ENCODE results near the gene SPZ1.
"Not testable (repeated sequence)": the region's sequence is repeated elsewhere in the genome, so short reads cannot be mapped to it uniquely, and the experiment has no call there.

Gene SPZ1

DNA sequence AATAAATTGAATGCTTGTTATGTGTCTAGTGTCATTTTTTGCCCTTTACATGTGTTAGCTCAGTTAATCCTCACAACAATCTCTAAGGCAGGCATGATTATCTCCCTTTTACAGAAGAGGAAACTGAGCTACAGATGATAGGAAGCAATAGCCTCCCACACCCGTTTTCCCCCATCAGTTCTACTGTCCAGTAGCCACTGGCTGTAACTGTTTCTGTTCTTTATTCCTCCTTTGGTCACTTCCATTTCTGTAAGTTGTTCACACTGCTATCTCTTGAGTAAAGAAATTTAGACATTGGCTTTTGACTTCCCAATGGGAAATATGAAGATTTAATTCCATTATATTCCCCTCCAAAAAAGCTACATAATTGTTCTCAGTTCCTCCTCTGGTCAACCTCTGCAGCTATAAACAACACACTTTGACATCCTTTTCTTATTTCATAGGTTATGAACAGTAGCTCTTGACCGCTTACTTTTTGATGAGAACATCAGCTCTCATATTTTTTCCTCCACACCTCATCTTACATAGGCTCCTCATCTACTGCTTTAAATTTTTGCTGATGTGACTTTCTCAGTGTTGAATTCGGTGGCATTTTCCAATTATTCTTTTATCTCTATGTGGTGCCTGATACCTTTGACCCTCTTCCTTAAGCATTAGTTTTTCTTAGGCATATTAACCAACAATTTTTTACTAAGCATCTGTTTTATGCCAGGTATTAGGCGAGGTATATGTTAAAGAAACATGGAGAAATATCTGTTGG lies 21.4 kb downstream of the SPZ1 start:
- DNase-seq = no peak

DNA sequence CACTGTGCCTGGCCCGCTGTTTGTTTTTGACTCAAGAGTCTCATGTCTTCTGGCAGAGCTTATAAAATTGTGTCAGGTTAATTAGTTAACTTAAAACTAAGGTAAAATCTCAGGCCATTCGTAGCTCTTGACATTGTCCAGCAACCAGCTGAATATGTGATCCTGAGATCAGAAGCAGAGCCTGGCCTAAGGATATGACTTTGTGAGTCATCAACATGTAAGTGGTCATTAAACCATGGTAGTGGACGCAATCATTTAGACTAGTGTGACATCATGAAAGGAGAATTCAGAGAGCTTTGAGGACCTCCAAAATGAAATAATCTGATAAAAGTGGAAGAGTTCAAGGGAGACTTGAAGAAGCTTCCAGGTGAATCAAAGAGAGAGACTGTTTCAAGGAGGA lies 23.3 kb downstream of the SPZ1 start:
- DNase-seq = no peak

DNA sequence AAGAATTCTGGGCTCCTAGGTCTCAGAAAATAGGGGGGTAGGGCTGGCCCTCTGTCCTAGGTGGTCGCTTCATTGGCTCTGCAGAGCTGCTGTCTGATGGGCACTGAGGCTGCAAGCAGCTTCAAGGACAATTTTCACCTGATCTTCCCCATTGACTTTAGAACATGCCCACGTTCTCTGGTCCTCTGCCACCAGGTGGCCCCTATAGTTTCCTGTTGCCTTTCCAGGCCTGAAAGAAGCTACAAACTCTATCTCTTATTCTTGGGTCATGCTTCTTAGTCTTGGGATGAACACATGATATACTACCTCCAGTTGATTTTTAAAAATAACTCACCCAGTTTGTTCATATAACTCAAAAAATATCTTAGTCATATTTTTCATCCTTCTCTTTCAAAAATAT lies 26.3 kb downstream of the SPZ1 start:
- peak; percentile 37 for DNase-seq

DNA sequence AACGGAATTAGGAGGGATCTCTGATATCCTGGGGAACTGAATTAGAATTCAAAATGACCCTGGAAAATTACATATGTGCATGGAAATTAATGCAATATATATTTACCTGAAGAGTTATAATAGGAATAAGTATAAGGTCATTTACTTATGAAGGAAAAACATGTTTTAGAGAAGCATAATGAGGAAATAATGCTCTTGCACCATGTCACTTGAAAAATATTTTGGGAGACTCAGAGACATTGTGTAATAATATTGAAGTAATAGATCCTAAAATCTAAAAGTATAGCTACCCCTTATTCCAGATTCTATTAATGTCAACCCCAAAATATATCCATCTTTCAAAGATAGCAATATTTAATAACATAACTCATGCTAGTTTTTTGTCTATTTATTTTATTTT lies 28.4 kb downstream of the SPZ1 start:
- no peak for DNase-seq

DNA sequence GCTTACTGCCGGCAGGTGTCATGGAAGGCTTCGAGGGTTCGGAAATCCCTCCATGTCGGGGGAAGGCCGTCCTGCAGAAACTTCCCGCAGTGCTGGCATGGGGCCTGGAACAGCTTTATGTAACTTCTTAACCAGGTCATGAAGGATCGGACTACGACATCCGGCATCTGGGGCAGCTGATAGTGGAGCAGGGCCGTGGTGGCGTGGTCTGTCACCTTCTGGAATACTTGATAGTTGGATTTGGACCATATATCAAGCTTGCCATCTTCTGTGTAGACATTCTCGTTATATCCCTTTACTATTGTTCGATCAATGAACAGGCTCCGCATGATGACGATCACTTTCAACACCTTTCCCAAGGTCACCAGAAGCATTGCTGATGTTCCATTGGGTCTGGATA lies 31.2 kb downstream of the SPZ1 start:
- DNase-seq = not testable (repeated sequence)

DNA sequence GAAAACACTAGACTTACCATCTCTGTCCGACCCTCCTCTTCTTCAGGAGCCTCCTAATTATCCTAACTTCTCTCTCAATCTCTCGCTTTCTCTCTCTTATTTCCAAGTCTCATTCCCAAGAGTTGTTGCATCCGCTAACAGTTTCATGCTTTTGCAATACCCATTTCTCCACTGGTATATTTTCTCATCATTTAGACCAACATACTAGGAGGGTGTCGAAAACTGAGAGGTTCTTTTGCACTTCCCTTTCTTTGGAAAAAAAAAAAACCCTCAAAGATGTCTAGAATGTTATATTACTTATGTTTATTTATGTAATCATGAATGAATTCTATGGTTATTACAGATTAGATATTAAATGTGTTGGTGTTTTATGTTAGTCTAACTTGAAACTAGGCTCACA lies 35.9 kb downstream of the SPZ1 start:
- no peak for DNase-seq

DNA sequence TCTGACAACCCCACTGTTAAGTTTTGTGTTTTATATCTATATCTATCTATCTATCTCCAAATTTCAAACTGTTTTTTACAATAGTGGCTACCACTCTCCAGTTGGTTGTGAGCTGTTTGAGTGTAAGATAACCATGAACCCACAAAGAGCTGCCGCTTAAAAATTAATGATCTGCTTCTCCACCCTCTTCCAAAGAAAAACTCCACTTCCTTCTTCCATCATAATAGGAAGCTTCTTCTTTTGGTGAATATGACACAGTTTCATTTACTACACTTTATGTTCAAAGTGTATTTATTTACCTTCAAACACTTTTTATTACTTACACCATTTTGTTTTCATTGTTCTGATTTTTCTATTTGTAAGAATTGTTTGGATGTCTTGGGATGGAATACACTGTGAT lies 37.9 kb downstream of the SPZ1 start:
- no peak for DNase-seq

DNA sequence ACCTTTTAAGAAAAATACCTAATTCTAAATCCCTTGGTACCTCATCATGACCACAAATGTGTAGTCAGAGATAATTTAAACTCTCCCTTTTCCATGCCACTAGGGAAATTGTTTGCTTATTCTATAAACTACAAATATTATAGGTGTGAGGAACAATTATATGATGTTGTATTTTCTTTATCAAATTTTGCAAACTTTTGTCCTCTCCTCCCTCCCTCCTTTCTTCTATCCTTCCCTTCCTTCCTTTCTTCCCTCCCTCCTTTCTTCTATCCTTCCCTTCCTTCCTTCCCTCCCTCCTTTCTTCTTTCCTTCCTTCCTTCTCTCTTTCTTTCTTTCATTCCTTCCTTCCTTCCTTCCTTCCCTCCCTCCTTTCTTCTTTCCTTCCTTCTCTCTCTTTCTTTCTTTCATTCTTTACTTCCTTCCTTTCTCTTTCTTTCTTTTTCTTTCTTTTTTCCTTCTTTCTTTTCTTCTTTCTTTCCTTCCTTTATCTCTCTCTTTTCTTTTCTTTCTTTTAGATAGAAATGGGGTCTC lies 41.2 kb downstream of the SPZ1 start:
- DNase-seq = no peak

DNA sequence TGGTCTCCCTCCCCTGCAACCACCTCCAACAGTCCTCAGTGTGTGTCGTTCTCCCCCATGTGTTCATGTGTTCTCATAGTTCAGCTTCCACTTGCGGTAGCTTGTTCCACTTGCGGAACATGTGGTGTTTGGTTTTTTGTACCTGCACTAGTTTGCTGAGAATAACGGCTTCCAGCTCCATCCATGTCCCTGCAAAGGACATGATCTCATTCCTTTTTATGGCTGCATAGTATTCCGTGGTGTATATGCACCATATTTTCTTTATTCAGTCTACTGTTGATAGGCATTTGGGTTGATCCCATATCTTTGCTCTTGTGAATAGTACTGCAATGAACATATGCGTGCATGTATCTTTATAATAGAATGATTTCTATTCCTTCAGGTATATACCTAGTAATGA lies 45.1 kb downstream of the SPZ1 start:
- no peak for DNase-seq

DNA sequence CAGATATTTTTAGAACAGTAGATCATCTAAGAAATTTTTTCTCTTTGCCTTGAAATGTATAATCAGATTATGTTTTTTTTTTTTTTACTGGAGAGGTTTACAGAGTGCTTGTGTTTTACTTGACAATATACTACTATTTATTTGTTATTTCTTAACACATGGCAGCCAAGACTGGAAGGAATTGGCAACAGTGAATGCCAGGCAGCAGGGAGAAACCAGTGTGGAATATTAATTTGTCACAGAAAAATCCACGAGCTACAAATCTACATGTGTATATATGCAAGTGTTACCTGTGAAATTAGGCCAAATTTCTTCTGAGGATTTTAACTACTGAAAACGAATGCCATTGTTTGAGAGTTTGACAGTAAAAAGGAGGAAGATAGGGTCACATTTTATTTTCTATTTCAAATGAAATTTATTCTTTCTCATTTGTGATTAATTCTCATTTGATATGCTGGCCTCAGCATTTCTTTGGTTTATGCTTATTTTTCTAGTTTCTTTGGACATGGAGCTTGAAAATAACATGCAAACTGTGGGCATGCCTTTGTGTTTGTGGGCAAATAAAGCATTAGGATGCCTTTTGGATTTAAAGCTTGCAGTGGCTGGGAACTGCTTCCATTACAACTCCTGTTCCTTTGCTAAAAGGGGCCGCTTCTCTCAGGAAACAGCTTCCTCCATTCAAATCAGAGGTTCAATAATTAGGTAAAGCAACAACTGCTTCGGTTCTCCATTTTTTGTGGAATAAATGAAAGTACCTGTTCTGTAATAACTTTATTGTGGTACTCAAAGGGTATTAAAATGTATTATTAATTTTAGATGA lies 49.1 kb downstream of the SPZ1 start:
- no peak for DNase-seq

DNA sequence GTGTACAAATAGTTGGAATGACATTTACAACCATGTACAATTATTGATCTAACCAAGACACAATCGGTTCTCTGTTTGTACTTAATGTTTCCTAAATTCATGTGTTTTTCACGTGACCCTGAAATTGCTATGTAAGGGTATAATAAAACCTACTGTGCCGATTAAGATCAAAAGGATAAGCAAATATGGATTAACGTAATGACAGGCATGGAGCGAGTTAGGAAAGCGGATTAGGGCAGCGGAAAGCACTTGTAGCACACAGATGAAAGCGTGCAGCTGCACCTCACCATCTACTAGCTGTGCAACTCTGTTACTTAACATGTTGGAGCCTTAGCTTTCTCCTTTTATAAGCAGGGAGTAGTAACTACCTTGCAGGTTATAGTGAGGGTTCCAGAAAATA lies 49.7 kb downstream of the SPZ1 start:
- no peak for DNase-seq

DNA sequence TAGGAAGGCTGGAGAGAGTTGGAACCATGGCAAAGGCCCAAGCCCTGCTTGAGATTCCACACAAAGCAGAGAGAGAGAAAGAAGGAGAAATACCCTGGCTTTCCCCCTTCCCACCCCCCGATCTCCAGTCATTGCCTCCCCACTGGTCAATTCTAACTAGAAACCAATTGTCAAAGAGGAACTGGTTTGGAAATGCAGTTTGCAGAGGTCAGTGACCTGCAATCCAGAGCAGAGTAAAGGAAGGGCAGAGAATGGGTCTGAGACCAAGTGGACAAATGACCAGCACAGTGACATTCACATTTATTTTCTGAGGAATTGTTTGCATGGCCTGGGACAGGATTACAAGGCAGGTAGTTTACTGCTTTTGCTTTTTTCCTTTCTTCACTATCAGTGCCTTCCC lies 50.6 kb downstream of the SPZ1 start:
- no peak for DNase-seq

Data from activated CD4-positive, alpha-beta T cell treated with anti-CD3 and anti-CD28 coated beads, Interleukin-2, Interleukin-6, amounts not matched to agents 100 ng/mL and 50 ng/mL, durations not matched to agents 16 hours and 8 hours (primary cell).